Tibial nerve (tissue), 4 donors: ENCODE data around the gene BRIP1.

Experiments used
- EP300 ChIP-seq, 2 donors: sonication (generic); formaldehyde crosslinking; IDR thresholded peaks; one replicate each; pipeline ENCODE4 v1.6.1; 2017; ENCODE audit warnings: antibody characterized with exemption in 2 of 2, mild to moderate bottlenecking in 1 of 2
- TF ChIP-seq, protein P1 (sequence below), 5 experiments: fragments of 200-600 bp in 3 of 5; fragments of 450-650 bp in 2 of 5; sonication (generic) in 3 of 5; IDR thresholded peaks; one replicate each; pipeline ENCODE4 v1.5.1; 2016 to 2019; ENCODE audit warnings: antibody characterized with exemption in 5 of 5, mild to moderate bottlenecking in 3 of 5, moderate library complexity in 2 of 5

DNA sequence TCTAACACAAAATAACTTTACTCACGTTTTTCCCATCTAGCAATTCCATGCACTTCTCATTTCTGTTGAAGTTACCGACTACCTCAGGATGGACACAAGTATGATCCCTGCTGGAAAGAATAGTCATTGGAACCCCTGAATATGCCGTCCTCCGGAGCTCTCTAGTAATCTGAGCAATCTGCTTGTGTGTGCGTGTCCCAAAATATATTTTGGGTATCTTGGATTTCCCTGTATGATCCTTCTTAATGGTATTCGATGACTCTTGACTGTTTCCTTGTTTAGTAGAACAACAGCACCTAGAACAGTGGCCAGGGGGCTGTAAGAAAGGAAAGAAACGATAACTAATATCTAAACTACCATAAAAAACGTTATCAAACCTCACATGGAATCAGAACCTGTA is 54.9 kb downstream of the BRIP1 start:
- TF ChIP-seq, protein P1, sequence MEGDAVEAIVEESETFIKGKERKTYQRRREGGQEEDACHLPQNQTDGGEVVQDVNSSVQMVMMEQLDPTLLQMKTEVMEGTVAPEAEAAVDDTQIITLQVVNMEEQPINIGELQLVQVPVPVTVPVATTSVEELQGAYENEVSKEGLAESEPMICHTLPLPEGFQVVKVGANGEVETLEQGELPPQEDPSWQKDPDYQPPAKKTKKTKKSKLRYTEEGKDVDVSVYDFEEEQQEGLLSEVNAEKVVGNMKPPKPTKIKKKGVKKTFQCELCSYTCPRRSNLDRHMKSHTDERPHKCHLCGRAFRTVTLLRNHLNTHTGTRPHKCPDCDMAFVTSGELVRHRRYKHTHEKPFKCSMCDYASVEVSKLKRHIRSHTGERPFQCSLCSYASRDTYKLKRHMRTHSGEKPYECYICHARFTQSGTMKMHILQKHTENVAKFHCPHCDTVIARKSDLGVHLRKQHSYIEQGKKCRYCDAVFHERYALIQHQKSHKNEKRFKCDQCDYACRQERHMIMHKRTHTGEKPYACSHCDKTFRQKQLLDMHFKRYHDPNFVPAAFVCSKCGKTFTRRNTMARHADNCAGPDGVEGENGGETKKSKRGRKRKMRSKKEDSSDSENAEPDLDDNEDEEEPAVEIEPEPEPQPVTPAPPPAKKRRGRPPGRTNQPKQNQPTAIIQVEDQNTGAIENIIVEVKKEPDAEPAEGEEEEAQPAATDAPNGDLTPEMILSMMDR (IDR thresholded peaks at IDR 0.05), result no peak
- TF ChIP-seq EP300 (IDR thresholded peaks at IDR 0.05), result no peak
